Thyroid gland (tissue), 4 donors: ENCODE results near the gene RPL31.

Experiments used
- POLR2A ChIP-seq, 2 donors: fragments of 450-650 bp; IDR thresholded peaks; one replicate each; pipeline ENCODE4 v1.6.1; 2017; ENCODE audit warnings: antibody characterized with exemption in 2 of 2, mild to moderate bottlenecking in 2 of 2, moderate library complexity in 1 of 2
- TF ChIP-seq, protein P1 (sequence below), 6 experiments: fragments of 200-600 bp in 3 of 6; fragments of 450-650 bp in 3 of 6; sonication (generic) in 3 of 6; IDR thresholded peaks; one replicate each; pipeline ENCODE4 v1.5.1; 2016 to 2019; ENCODE audit warnings: antibody characterized with exemption in 6 of 6, mild to moderate bottlenecking in 2 of 6, inconsistent platforms in 1 of 6, moderate library complexity in 1 of 6

DNA sequence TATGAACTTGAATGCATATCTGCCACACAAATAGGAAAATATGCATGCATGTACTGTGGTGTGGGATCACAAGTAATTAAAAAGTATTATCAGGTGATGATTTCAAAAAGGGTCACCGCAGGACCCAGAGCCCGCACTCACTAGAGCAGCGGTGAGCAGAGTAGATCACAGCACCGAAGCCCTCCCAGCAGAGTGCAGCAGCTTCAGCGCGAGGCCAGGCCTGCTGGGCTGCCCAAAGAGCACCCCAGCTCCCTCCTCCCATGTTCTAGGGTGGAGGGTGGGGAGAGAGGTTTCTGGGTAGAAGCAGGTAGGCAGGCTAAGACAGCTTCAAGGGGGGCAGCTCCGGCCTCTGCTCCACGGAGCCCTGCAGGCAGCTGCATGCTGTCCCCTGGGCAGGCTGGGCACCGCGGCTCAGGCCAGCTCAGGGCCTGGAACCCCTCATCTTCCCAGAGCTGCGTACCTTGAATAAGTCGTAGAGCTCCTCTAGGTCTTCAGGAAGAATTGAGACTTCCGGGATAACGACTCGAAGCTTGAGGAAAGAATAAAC lies 24.9 kb downstream of the RPL31 start:
- TF ChIP-seq, protein P1, sequence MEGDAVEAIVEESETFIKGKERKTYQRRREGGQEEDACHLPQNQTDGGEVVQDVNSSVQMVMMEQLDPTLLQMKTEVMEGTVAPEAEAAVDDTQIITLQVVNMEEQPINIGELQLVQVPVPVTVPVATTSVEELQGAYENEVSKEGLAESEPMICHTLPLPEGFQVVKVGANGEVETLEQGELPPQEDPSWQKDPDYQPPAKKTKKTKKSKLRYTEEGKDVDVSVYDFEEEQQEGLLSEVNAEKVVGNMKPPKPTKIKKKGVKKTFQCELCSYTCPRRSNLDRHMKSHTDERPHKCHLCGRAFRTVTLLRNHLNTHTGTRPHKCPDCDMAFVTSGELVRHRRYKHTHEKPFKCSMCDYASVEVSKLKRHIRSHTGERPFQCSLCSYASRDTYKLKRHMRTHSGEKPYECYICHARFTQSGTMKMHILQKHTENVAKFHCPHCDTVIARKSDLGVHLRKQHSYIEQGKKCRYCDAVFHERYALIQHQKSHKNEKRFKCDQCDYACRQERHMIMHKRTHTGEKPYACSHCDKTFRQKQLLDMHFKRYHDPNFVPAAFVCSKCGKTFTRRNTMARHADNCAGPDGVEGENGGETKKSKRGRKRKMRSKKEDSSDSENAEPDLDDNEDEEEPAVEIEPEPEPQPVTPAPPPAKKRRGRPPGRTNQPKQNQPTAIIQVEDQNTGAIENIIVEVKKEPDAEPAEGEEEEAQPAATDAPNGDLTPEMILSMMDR (IDR thresholded peaks at IDR 0.05): no peak
- no peak for TF ChIP-seq POLR2A (IDR thresholded peaks at IDR 0.05)
